ENCODE results near the gene PLEKHA8.

- TF ChIP-seq CTCF (IDR thresholded peaks at IDR 0.05; ENCODE audit: low read depth, low read length, poor library complexity, severe bottlenecking) (no peak), EZH2phosphoT487 (IDR thresholded peaks at IDR 0.05; ENCODE audit: borderline replicate concordance, low read length) (no peak)
Measured at GRCh38 chr7:30143748-30144251, 115.6 kb downstream of the PLEKHA8 start.

Data from DOHH2 (cell line).